Activated naive CD4-positive, alpha-beta T cell (primary cell): ENCODE measurements around the gene SH3TC2.

ENCODE experiments used
- DNase-seq, 4 experiments: peaks; one replicate each; lab custom pipeline; 2025; lab: John Stamatoyannopoulos, UW

Gene SH3TC2

DNA sequence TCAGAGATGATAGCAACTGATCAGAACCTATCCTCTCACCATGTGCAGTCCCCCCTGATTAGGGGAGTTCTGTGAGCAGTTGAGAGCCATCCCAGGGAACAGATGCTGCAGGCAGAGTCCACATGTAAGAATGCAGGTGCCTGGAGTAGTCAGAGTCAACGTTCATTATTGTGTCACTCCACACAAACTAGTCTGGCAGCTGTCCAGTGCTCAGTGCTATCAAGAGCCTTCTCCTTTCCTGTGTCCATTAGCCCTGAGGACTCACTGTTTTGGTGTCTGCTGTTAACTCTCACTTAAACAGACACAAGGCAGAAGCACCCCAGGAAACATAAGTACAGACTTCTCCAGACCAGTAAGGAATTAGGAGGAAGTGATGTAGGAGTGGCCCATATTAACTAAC is 2.5 kb downstream of the SH3TC2 start:
- no peak for DNase-seq

DNA sequence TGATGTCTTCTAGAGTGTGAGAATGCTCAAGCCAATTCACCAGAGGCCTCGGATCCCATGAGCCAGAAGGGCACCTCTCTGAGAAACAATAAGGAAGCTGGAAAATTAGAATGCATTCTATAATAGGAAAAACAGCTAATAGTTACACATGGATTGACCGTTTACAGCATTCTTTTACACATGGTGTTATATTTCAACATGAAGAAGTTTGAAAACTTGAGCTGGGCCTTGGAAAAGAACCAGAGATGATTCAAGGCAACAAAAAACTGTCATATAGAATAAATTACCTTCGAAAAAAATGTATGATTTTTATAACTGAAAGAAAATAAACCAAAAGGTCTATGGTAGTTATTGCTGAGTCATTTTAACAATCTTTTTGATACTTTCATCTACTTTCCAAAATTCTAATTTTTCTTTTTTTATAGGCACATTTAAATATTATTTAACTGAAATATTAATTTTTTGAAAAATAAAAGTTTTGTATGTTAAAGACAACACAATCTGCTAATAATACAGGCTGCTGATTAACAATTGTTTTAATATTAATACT is 6.2 kb downstream of the SH3TC2 start:
- DNase-seq: no peak

DNA sequence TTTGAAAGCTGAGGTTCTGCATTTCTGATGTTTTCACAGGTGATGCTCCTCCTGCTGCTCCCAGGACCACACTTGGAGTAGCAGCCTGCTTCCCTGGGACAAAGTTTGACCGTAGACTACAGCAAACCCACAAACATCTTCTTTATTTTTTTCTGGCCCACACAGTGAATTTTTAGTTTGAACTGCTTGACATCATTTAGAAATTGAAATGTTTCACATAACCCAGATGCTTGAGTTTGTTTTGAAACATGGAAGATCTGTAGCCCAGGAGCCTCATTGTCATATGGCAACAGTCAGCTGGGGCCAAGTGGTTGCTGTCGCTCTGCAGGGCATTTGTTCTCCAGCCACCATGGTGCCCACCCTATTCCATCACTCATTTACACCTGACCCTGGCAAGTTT is 8.4 kb downstream of the SH3TC2 start:
- DNase-seq: no peak

DNA sequence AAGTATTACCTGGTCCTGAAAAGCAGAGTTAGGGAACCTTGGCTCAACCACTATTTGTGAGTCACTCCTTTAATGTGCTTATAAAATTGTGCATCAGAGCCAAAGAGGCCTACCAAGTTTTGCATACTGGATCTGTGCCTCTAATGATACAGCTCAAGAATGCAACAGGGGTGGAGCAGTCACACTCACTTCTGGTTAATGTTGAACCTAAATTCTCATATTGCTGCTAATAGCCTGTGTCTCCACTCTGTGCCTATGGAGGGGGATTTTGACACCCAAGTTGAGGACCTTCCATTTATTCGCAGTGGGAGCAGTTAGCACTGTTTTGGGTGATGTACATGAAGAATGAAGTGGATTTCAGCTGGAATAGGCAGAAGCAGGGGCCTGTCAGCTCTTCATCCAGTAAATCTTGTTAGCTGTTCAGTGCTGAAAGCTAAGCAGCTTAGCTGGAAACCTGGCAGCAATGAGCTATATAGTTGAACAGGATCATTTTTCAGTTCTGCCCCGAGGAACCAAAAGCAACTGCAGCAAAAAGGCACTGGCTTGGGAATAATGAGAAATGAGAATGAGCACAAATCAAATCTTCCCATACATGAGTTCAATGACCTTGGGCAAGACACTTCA is 9.7 kb downstream of the SH3TC2 start:
- no peak for DNase-seq

DNA sequence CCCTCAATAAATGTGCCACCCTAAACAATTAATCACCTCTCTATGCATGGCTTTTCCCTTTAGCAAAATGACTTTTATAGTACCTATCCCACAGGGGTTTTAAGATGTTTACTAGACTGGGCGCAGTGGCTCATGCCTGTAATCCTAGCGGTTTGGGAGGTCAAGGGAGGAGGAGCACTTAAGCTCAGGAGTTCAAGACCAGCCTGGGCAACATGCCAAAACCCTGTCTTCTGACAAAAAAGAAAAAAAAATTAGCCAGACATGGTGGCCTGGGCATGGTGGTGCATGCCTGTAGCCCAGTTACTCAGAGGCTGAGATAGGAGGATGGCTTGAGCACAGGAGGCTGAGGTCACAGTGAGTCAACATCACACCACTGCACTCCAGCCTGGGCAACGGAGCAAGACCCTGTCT is 13.5 kb downstream of the SH3TC2 start:
- no peak for DNase-seq

DNA sequence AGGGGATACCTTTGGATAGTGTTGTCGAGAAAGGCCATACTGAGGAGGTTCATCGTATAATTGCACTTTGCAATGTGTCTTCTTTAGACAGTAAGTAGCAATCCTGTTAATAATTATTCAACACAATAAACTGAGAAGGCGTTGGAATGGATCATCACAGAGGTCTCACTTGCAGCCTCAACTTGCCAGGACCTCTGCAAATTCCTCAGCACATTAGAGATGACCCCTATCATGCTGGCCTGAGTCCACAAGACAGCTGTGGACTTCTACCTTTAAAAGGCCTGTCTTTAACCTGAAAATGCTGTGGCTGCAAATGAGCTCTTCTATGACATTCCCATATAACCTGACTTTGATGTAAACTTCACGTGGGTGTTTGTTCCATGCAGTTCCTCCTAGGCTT is 14.1 kb downstream of the SH3TC2 start:
- DNase-seq: no peak

DNA sequence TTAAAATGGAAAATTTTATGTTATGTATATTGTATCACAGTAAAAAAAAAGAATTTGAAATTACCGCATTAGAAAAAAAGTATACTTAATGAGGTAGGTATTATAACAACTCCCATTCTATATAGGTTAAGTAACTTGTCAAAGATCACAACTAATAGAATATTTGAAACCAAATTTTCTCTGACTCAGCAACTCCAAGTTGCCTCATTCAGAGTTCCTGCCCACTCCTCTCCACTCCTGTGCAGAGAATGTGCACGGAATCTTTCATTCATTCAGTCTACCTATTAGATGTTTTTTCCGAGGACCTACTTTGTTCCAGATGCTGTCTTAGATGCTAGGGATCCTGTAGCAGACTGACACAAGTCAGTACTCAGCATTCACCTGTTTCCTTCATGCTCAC is 15.4 kb downstream of the SH3TC2 start:
- no peak for DNase-seq

DNA sequence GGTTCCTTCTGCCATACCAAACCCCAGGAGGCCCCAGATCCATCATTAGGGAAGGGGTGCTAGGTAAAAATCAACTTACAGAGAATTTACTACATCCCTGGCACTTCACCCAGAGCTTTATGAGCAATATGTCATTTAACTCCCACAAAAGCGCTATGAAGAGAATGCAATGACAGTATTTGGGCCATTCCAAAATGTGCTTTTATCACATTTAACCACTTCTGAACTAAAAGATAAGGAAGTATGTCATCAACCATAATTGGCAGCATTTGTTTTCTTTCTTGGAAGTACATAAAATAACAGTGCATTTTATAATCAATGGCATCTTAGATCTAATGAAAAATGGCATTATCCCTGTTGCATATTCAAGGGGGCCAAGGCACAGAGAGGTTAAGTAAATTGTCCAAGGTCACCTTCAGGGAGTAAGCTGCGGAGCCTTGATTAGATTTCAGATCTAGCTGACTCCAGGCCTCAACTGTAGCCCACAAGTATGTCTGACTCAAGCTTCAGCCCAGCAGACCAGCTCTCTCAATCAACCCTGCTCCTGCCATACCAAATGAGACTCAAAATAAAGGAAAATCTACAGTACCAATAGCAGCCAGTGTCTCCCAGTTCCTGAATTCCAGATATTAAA is 16.5 kb downstream of the SH3TC2 start:
- no peak for DNase-seq

DNA sequence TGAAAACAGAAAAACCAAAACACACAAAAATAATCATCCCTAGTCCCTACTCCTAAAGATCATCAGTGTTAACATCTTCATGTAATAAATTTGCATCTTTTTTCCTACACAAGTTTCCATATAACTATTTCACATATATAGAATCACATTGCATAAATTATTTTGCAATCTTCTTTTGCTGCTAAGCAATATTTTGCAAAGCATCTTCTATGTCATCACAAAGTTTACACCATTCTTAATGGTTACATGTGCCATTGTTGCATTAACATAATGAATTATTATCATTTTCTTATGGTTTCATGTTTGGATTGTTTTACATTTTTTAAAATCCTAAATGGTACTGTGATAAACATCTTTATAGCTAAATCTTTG is 17.8 kb downstream of the SH3TC2 start:
- DNase-seq: no peak

DNA sequence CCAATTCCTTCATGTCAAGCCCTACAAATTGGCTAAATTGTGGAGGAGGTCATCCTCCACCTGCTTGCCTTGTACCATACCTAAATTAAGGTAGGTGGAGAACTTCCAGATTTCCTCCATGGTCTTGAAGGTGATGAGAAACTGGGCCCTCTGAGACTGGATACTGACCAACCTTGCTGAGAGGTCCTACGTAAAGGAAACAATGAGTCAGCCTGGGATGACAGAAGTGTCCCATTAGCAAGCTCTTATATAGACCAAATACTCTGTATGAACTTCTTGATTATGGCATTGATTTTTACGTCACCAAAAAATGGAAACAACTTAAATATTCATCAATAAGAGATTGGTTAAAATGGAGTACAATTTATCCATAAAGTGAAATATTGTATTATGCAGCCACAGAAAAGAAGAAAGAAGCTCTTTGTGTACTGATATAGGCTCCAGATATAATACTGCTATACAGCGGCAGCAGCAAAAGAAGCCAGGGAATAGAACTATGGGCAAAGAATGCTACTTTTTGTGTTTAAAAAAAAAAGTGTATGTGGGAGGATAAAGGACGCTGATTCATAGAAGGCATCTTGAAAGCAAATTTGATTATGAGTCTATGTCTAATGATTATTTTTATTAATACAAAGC is 18.3 kb downstream of the SH3TC2 start:
- DNase-seq: no peak

DNA sequence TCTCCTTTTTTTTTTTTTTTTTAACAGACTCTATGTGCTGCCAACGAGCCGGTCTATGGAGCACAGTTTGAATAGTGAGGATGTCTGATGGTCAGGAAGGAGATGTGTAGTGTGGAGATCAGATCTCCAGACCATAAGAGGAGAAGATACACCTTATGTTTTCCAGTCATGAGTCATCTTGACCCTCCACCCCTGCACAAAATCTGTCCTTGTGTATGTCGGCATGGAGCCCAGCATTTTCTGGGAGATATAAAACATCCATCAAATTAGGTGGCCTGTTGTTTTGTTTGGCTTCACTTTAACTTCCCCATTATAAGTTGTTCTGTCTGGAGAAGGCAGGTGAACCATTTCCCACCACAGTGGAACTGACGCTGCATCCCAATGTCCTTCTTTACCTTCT is 19.2 kb downstream of the SH3TC2 start:
- DNase-seq: no peak

DNA sequence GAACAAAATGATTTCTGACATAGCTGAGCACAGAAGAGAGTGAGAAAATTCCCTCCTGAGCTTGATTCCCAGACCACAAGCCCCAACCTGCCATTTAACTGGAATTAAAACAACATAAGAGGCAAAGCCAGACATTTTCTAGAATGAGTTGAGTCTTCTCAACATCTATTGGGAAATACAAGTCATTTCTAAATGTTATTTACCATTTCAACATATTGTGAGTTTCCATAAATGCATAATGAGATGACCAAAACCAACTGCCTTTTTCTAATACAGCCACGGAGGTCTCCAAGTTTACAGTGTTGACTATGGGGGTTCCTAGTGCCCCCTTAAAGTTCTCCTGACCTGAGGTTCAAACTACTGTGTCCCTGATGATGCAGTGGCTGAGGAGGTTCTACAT is 20.0 kb downstream of the SH3TC2 start:
- no peak for DNase-seq

DNA sequence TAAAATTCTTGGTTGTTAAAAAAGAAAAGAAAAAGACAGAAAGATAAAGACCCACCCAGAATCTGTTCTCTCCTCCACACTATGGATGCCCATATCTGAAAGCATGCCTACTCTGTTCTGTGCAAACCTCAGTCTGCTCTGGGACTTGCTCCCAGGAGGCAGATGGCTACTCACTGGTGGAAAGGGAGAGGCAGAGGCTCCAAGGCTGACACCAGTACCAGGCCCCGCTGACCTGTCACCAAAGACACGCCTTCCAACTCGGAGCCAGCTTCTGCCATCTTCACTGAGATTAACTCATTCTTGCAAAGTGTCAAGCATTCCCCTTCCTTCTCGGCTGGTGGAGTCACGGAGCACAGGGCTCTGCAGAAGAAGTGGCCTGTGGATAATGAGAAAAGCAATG is 21.6 kb downstream of the SH3TC2 start:
- DNase-seq: no peak

DNA sequence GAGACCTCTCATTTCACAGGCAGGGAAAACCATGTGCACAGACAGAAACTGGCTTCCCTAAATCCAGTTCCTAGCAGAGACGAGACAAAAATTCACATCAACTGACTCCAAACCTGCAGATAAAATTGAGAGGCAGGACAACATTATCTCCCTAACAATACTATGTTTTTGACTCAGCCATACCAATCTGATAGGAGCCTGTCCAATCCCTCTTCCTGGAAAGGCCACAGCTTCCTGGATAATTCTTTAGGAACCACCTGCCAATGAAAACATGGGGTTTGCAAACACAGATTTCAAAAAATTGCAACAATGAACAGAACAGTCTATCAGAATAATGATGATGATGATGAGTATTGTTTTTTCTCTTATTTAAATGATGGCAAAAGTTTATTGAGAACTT is 22.4 kb downstream of the SH3TC2 start:
- no peak for DNase-seq

DNA sequence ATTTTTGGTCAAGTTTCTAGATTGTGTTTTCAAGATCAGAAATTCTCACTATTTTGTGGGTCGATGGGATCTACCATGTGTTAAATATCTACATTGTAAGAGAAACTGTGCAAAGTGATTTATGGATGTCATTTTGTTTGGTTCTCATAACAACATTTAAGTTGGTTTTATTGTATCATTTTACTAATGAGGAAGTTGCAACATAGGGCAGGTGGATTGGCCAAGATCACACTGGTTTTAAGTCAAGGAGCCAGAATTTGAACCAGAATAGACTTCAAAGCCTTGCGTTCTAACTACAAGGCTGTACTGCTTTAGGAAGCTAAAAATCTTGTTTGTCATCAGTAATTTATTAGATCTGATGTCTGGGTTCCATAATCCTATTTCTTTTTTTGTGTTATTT is 23.4 kb downstream of the SH3TC2 start:
- DNase-seq: no peak

DNA sequence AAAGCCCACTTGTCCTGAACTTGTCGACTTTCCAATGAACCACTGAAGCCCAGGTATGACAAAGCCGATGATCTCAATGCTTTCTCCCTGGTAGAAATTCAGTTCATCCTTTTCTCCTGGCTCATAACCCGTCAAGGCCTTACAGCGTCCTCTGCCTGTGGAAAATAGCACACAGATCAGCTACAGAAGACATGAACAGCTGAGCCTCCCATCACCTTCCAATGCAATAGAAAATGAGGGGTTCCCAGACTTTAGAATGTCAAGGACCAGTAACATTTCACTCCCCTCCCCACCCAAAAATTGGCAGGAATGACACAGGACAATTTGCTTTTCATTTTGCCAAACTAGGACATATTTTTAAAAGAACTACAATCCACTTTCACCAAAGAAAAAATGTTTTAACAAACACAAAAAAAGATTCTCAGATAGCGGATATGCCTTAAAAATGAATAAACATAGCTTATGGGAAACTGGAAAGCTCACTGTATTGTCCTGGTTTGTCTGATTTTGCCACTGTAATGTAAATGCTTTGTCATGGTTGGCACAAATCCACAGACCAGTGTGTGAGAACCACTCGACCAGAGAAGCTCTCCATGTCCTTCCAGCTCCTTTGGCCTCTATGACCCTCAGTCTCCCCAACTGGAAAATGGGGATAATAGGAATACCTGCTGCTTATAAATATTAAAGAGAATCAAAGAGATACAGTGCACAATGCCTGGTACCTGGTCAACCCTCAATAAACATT is 24.4 kb downstream of the SH3TC2 start:
- no peak for DNase-seq

DNA sequence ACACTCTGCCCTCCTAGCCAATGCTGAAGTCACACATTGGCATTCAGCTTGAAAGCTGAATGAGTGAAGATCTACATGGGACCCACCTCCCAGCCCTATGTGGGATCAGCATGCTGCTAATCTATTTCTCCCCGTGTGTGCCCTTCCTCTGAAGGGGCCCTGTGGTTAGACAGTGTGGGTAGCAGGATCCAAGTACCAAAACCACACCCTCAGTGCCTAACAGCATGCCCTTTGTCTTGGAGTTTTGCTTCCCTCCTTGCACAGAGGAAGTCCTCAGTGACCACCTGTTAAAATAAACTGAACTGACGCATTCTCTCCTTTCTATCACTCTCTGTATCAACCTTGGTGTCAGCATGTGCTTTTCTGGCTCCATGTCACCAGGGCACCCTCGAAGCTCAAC is 25.0 kb downstream of the SH3TC2 start:
- no peak for DNase-seq

DNA sequence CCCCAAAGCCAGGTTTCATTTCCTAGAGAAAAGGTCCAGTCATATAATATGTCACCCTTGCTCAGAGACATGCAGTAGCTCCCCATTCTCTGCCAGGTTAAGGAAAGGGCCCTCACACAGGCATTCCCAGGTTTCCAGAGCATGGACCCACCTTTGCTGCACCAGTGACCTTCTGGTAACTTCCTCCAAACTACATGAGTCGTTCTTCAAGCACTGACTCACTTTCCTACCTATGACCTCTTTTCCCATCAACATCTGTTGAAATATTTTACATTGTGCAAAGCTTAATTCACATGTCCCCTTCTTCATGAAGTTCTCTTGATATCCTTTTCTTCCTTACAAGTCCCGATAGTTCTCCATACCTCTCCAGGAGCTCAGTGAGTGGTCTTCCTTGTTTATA is 25.9 kb downstream of the SH3TC2 start:
- no peak for DNase-seq

DNA sequence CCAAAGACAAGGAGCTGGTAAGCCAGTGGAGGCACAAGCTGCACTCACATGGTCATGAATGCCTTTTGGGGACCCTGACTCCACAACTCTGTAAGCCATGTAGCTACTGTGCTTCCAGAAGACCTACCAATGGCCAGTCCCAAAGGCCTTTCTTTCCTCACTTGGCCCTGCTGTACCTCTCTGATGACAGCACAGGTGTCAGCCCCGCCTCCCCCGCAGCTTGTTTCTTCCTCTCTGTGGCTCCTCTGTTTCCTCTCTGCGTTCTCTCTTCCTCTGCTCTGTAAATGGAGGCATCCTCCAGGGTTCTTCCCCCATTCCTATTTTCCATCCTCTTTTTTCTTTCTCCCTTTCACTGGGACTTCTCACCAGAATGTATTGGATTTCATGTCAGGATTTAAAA is 26.7 kb downstream of the SH3TC2 start:
- DNase-seq: no peak

DNA sequence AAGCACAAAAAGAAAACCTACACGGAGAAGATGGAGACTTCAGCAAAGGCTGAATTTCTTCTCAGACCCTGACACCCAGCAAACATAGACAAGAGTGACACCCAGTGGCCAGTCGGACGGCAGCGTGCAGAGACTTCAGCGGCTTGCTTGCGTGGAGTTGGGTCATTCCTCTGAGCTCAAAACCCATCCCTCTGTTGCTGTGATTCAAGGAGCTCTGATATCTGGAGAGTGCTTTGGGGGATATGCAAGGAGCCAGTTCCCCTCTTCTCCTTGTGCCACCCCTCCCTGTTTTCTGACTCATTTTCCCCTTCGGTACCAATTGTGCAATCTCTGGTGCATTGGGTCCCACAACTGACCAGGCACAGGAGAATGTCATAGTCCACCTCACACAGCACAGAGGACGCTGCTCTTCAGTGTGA is 27.5 kb downstream of the SH3TC2 start:
- DNase-seq: peak; percentile 10 to 44 (median 19)

DNA sequence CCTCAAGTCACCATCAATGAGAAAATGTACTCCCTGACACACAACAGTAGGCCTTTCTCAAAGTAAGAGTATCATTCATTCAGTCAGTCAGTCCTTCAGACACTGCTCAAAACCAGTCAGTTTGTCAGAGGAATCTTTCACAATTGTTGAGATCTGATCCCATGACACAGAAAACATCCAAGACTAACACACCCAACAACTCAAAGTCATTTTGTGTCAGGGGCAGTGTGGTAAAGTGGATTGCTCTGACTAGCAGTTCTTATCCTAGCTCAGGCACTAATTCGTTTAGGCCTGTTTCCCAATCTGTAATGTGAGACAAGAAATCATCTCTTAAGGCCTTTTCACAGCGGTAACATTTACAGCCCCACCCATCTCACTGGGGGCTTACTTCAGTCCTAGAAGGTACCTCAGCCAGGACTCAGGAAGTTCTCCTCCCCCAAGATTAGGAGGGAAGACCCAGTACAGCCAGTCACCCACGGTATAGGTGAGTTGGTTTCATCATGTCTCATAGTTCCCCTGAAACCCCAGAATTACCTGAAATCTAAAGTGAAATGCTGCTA is 31.9 kb downstream of the SH3TC2 start:
- no peak for DNase-seq

DNA sequence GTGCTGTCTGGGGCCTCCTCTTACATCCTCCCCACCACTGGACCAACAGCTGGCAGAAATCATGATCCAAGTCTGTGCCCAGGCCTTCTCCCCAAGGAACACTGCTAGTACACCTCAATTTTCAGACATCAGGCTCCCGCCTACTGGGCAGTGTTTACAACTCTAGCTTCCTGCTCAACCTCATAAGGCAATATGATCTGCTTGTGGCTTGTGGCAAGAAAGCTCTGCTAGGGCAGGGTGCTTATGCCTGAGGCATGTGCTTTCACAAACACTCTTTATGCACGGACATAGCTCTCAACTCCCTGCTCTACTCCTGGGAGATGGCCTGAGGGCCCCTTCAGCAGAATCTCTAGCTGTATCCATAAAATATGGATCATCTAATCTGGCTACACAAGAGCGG is 32.5 kb downstream of the SH3TC2 start:
- no peak for DNase-seq

DNA sequence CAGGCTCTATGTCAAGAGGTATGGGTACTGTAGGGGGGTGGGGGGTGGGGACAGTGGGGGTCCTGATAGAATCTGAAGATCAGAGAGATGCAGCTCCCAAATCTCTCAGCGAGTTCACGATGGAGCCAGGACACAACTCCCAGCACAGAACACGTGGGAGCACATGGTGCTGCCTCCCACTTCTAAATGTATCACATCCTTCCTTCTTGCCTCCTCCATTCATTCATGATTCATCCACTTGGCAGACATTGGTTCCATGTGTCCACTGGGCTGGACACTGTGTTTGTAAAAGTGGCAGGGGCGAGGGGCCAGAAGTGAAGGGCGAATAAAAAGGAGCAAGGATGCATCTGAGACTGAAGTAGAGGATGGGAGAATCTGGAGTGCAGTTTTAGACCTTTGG is 33.9 kb downstream of the SH3TC2 start:
- no peak for DNase-seq
